Gastroesophageal sphincter (tissue), 3 donors: ENCODE results near the gene SCAF8.

Source experiments
- CTCF ChIP-seq, 4 experiments: fragments of 200-600 bp in 2 of 4; fragments of 450-650 bp in 2 of 4; sonication (generic) in 1 of 4; IDR thresholded peaks; one replicate each; pipeline ENCODE4 v1.5.1; 2017 to 2019; ENCODE audit warnings: antibody characterized with exemption in 4 of 4, mild to moderate bottlenecking in 2 of 4, moderate library complexity in 2 of 4
- POLR2A ChIP-seq, 2 donors: fragments of 450-650 bp; IDR thresholded peaks; one replicate each; pipeline ENCODE4 v1.6.1; 2017; ENCODE audit warnings: antibody characterized with exemption in 2 of 2, mild to moderate bottlenecking in 2 of 2, moderate library complexity in 1 of 2
- POLR2AphosphoS5 ChIP-seq: sonication (generic); formaldehyde crosslinking; IDR thresholded peaks from one replicate; pipeline ENCODE4 v1.6.1; 2017; ENCODE audit warnings: antibody characterized with exemption

DNA sequence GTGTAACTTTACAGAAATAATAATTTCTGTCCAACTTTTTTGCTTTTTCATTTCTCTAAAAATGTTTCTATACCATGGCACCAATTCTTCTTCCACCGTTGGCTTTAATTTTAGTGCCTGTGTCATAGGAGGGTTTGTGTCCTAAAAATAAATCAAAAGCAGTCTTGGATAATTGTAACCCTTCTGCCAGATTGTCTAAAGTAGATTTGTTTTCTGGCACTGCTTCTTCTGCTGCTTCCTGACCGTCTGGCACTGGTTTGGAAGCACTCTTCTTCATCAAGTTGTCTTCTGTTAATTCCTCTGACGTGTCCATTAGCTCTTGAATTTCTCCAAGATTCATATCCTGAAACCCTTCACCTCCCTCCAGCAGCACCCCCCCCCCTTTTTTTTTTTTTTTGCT, 33.1 kb downstream of the SCAF8 start:
- TF ChIP-seq CTCF (IDR thresholded peaks at IDR 0.05) = no peak
- no peak for TF ChIP-seq POLR2AphosphoS5
- no peak for TF ChIP-seq POLR2A (IDR thresholded peaks at IDR 0.05)
